Activated CD4-positive, CD25-positive, alpha-beta regulatory T cell treated with anti-CD3 and anti-CD28 coated beads, Interleukin-2, amount 50 U/mL, for 24 hours (primary cell): ENCODE results near the gene APH1B.
"Not testable (repeated sequence)": the region's sequence is repeated elsewhere in the genome, so short reads cannot be mapped to it uniquely, and the experiment has no call there.

Experiments used
- ATAC-seq, 2 donors: fragments of 150-1000 bp; cut with Tn5 transposase; one replicate each; pipeline ENCODE4 v1.10.0; 2021; ENCODE audit warnings: mild to moderate bottlenecking in 1 of 2, moderate library complexity in 1 of 2

Gene APH1B

GRCh38 chr15:63301088-63301487 lies 23.7 kb downstream of the APH1B start:
- ATAC-seq: no peak

- ATAC-seq: no peak
Measured at GRCh38 chr15:63305260-63305659, 27.9 kb downstream of the APH1B start.

- no peak for ATAC-seq
Measured at GRCh38 chr15:63306492-63307073, 29.2 kb downstream of the APH1B start.

GRCh38 chr15:63308491-63308890 lies 31.1 kb downstream of the APH1B start:
- no peak for ATAC-seq

GRCh38 chr15:63308947-63309346 lies 31.5 kb downstream of the APH1B start:
- no peak for ATAC-seq

GRCh38 chr15:63310646-63311045 lies 33.2 kb downstream of the APH1B start:
- ATAC-seq: no peak

GRCh38 chr15:63312286-63312685 lies 34.9 kb downstream of the APH1B start:
- no peak for ATAC-seq

- ATAC-seq: no peak
Measured at GRCh38 chr15:63313825-63314224, 36.4 kb downstream of the APH1B start.

GRCh38 chr15:63314409-63314808 lies 37.0 kb downstream of the APH1B start:
- ATAC-seq: no peak

GRCh38 chr15:63318344-63318743 lies 40.9 kb downstream of the APH1B start:
- ATAC-seq: no peak

GRCh38 chr15:63319065-63319464 lies 41.7 kb downstream of the APH1B start:
- ATAC-seq: no peak

- ATAC-seq: not testable (repeated sequence)
Measured at GRCh38 chr15:63320446-63320845, 43.0 kb downstream of the APH1B start.

- not testable (repeated sequence) for ATAC-seq
Measured at GRCh38 chr15:63320981-63321380, 43.6 kb downstream of the APH1B start.

GRCh38 chr15:63321462-63321861 lies 44.1 kb downstream of the APH1B start:
- no peak for ATAC-seq

- no peak for ATAC-seq
Measured at GRCh38 chr15:63322541-63322940, 45.1 kb downstream of the APH1B start.

- ATAC-seq: no peak
Measured at GRCh38 chr15:63323798-63324563, 46.6 kb downstream of the APH1B start.

GRCh38 chr15:63324770-63325169 lies 47.4 kb downstream of the APH1B start:
- peak in 1 of 2 donors; percentile 41 for ATAC-seq

GRCh38 chr15:63327648-63328421 lies 50.4 kb downstream of the APH1B start:
- no peak for ATAC-seq

GRCh38 chr15:63329567-63330350 lies 52.4 kb downstream of the APH1B start:
- no peak for ATAC-seq

- ATAC-seq: no peak
Measured at GRCh38 chr15:63330926-63331325, 53.5 kb downstream of the APH1B start.

GRCh38 chr15:63331456-63331855 lies 54.1 kb downstream of the APH1B start:
- ATAC-seq: no peak

GRCh38 chr15:63332367-63333124 lies 55.1 kb downstream of the APH1B start:
- ATAC-seq: no peak
